Effector memory CD4-positive, alpha-beta T cell (primary cell): ENCODE measurements around the gene SLC7A14.

ENCODE experiments used
- DNase-seq, 3 donors: peaks; one replicate each; pipeline ENCODE4 v3.0.0-alpha.2; 2020
- H3K27ac ChIP-seq: 2 replicates; pipeline ENCODE4 v1.7.0; 2013; ENCODE audit warnings: mild to moderate bottlenecking, low read length, moderate library complexity; ENCODE audit not compliant: insufficient read depth, poor library complexity, severe bottlenecking
- H3K27me3 ChIP-seq: replicated peaks from 2 replicates; pipeline ENCODE4 v1.7.0; 2013; ENCODE audit warnings: mild to moderate bottlenecking, low read length; ENCODE audit not compliant: insufficient read depth, control insufficient read depth, poor library complexity, severe bottlenecking
- H3K36me3 ChIP-seq: 2 replicates; pipeline ENCODE4 v1.7.0; 2013; ENCODE audit warnings: mild to moderate bottlenecking, low read length, moderate library complexity; ENCODE audit not compliant: control insufficient read depth, insufficient read depth
- H3K4me1 ChIP-seq: 2 replicates; pipeline ENCODE4 v1.7.0; 2013; ENCODE audit warnings: low read length, mild to moderate bottlenecking; ENCODE audit not compliant: control insufficient read depth, insufficient read depth, poor library complexity, severe bottlenecking
- H3K4me3 ChIP-seq: 2 replicates; pipeline ENCODE4 v1.7.0; 2013; ENCODE audit warnings: low read length, low read depth, mild to moderate bottlenecking; ENCODE audit not compliant: insufficient read depth, poor library complexity, severe bottlenecking
- H3K9me3 ChIP-seq: 2 replicates; pipeline ENCODE4 v1.7.0; 2013; ENCODE audit warnings: mild to moderate bottlenecking, low read length, moderate library complexity; ENCODE audit not compliant: control insufficient read depth

SLC7A14 gene

GRCh38 chr3:170506556-170506955 lies 79.3 kb downstream of the SLC7A14 start:
- Histone ChIP-seq H3K27ac (no peak overlapping the region), H3K27me3 (no peaks in the 10 kb centered on the region), H3K36me3 (no peaks in the 10 kb centered on the region), H3K4me3 (no peak overlapping the region), H3K9me3 (no peaks in the 10 kb centered on the region), H3K4me1 (no peaks in the 10 kb centered on the region)
- DNase-seq = no peak

- Histone ChIP-seq H3K27me3 (no peaks in the 10 kb centered on the region), H3K4me1 (no peaks in the 10 kb centered on the region), H3K27ac (no peak overlapping the region), H3K4me3 (no peak overlapping the region), H3K36me3 (no peaks in the 10 kb centered on the region), H3K9me3 (no peaks in the 10 kb centered on the region)
- DNase-seq = no peak
Measured at GRCh38 chr3:170502297-170502696, 83.6 kb downstream of the SLC7A14 start.

- DNase-seq = no peak
- no peaks in the 10 kb centered on the region for H3K36me3 ChIP-seq
- H3K27ac ChIP-seq = no peak overlapping the region
- H3K4me1 ChIP-seq = no peaks in the 10 kb centered on the region
- no peaks in the 10 kb centered on the region for H3K27me3 ChIP-seq
- no peak overlapping the region for H3K4me3 ChIP-seq
- H3K9me3 ChIP-seq = no peaks in the 10 kb centered on the region
Measured at GRCh38 chr3:170500995-170501394, 84.9 kb downstream of the SLC7A14 start.

GRCh38 chr3:170500462-170500861 lies 85.4 kb downstream of the SLC7A14 start:
- Histone ChIP-seq H3K4me1 (no peaks in the 10 kb centered on the region), H3K27ac (no peak overlapping the region), H3K9me3 (no peaks in the 10 kb centered on the region), H3K36me3 (no peaks in the 10 kb centered on the region), H3K27me3 (no peaks in the 10 kb centered on the region), H3K4me3 (no peak overlapping the region)
- DNase-seq = no peak

- no peaks in the 10 kb centered on the region for H3K36me3 ChIP-seq
- H3K27me3 ChIP-seq = no peaks in the 10 kb centered on the region
- no peaks in the 10 kb centered on the region for H3K9me3 ChIP-seq
- no peaks in the 10 kb centered on the region for H3K4me1 ChIP-seq
- no peak overlapping the region for H3K4me3 ChIP-seq
- no peak overlapping the region for H3K27ac ChIP-seq
- no peak for DNase-seq
Measured at GRCh38 chr3:170499562-170500156, 86.2 kb downstream of the SLC7A14 start.

GRCh38 chr3:170497207-170498095 lies 88.4 kb downstream of the SLC7A14 start:
- Histone ChIP-seq H3K9me3 (no peaks in the 10 kb centered on the region), H3K4me1 (no peaks in the 10 kb centered on the region), H3K27ac (no peak overlapping the region), H3K27me3 (no peaks in the 10 kb centered on the region), H3K36me3 (no peaks in the 10 kb centered on the region), H3K4me3 (no peak overlapping the region)
- no peak for DNase-seq

GRCh38 chr3:170496868-170497140 lies 89.1 kb downstream of the SLC7A14 start:
- H3K27me3 ChIP-seq = no peaks in the 10 kb centered on the region
- no peak for DNase-seq
- H3K4me3 ChIP-seq = no peak overlapping the region
- no peaks in the 10 kb centered on the region for H3K9me3 ChIP-seq
- no peaks in the 10 kb centered on the region for H3K4me1 ChIP-seq
- no peak overlapping the region for H3K27ac ChIP-seq
- no peaks in the 10 kb centered on the region for H3K36me3 ChIP-seq

GRCh38 chr3:170496026-170496867 lies 89.6 kb downstream of the SLC7A14 start:
- H3K4me1 ChIP-seq = no peaks in the 10 kb centered on the region
- H3K9me3 ChIP-seq = no peaks in the 10 kb centered on the region
- H3K27ac ChIP-seq = no peak overlapping the region
- no peaks in the 10 kb centered on the region for H3K27me3 ChIP-seq
- no peak overlapping the region for H3K4me3 ChIP-seq
- DNase-seq = no peak
- no peaks in the 10 kb centered on the region for H3K36me3 ChIP-seq

- no peak for DNase-seq
Measured at GRCh38 chr3:170494766-170495165, 91.1 kb downstream of the SLC7A14 start.

GRCh38 chr3:170493712-170494182 lies 92.1 kb downstream of the SLC7A14 start:
- DNase-seq = no peak
- no peak overlapping the region for H3K27ac ChIP-seq
- no peaks in the 10 kb centered on the region for H3K36me3 ChIP-seq
- H3K4me3 ChIP-seq = no peak overlapping the region
- H3K4me1 ChIP-seq = no peaks in the 10 kb centered on the region
- H3K27me3 ChIP-seq = no peaks in the 10 kb centered on the region
- H3K9me3 ChIP-seq = no peaks in the 10 kb centered on the region

More at GRCh38 chr3:170494766-170495165, 91.1 kb downstream of the SLC7A14 start:
- Histone ChIP-seq H3K36me3 (no peaks in the 10 kb centered on the region), H3K9me3 (no peaks in the 10 kb centered on the region), H3K27ac (no peak overlapping the region), H3K4me1 (no peaks in the 10 kb centered on the region), H3K27me3 (no peaks in the 10 kb centered on the region), H3K4me3 (no peak overlapping the region)
